GM21367 (cell line): ENCODE measurements around the gene GRIK1.
"Not testable (repeated sequence)": the region's sequence is repeated elsewhere in the genome, so short reads cannot be mapped to it uniquely, and the experiment has no call there.

Experiments
- ATAC-seq: cut with Tn5 transposase; IDR thresholded peaks from one replicate; pipeline ENCODE4 v1.9.1; 2021; ENCODE audit not compliant: unreplicated experiment

Gene GRIK1

DNA sequence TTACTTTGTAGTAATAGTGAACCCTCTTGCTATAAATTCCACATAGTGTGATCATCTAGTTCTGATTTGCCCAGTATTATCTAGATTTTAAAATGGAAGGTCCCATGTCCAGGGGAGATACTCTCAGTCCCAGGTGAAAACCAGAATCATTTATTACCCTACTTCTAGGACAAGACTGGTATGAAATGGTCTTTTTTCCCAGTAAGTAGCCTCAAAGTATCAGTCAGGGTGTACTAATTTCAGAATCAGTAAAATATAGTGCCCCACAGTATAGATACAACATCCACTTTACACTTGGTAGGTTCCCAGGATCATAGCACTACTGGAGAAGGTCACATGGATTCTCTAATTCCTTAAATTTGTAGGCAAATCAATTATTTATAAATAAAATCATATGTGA, 318.3 kb downstream of the GRIK1 start:
- ATAC-seq, result no peak

DNA sequence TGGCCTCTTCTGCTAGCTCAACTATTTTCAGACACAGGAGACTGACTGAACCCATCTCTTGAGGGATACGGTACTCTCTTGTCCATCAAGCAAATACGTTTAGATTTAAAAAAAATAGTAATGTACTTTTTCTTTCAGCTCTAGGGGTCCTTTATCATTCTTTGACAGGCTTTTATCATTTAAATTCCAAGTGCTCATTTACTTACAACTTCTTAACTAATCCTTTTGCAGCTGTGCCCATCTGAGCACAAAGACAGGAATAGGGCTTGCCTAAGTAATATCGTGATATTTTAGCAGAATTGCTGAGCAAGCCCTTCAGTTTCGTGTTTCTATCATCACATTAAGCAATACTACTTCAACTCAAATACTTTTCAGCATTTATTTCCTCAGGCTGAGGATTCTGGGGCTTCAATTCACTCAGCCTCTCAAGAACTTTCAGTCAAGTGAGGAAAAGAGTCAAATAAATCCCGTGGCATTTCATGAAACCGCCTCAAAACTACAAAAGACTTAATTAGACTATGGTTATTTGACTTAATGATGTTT, 323.5 kb downstream of the GRIK1 start:
- ATAC-seq, result no peak

DNA sequence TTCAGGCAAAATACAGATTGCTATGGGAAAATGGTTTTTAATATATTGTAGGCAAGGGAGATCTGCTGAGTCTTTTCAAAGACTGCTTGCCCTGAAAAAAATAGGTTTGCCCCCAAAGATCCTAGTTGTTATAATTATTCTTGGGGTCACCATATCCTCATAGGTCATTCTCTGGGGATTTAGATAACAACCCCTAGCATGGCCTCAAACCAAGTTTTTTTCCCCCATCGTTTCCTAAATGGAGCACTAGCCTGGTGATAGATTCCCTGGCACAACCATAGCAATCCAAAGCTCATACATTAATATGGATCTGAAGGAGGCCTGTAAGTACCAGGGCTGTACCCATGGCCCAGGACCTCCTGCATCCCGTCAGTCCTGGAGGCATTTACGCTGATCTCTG, 325.9 kb downstream of the GRIK1 start:
- no peak for ATAC-seq

DNA sequence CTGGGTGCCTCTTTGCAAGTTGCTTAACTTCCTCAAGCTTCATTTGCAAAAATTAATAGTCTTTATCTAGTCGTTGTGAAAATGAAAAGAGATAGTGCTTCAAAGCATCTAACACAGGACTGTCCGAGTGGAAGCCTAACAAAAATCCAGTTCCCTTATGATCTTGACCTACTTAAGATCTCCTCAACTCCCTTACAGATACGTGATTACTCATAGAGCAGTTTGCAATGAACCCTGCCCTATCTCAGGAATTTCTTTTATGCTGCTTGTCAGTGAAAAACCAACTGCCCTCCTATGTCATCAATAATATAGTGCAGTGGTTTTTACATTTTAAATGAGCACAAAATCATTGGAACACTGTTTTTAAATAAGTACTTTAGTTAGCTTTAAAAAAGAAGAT, 326.8 kb downstream of the GRIK1 start:
- no peak for ATAC-seq

DNA sequence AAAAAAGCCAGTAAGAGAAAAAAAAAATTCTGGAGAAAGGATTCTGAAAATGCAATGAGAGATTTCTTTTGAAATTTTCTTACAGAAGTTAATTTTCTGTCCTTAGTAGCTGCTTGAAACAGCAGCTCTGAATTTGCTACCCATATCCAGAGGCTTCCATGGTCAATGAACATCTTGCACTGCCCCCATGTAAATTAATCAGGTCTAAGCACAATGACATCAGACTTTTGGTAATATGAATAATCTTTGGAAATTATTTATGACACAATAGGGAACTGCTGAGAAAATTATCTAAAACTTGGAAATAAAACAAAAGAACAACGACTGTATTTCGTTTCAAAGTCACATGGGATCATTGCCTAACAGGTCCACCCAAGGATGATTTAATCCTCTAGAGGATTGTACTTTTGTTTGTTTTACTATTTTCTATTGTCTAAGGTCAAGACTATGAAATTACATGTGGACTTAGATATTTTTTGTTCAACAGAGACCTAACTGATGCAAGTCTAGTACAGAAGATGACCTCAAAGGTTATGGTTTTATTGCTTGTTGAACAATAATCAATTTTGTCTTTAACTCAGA, 328.9 kb downstream of the GRIK1 start:
- ATAC-seq, result no peak

DNA sequence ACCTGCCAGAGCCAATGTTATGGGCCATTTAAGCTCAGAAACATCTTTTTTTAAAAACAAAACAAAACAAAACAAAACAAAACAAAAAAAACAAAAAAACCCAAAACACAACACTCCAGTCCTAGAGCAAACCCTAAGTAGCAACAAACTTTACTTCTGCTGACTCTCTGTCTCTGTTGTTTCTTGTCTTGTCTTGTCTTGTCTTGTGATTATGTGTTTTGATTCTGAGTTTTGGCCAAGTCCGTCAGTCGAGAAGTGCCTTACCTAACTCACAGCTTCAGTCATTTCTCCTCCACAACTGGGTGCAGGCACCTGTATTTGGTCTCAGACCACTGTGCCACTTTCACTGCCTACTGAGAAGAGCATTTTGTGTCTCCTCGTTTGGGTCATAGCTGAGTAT, 333.2 kb downstream of the GRIK1 start:
- ATAC-seq, result no peak

DNA sequence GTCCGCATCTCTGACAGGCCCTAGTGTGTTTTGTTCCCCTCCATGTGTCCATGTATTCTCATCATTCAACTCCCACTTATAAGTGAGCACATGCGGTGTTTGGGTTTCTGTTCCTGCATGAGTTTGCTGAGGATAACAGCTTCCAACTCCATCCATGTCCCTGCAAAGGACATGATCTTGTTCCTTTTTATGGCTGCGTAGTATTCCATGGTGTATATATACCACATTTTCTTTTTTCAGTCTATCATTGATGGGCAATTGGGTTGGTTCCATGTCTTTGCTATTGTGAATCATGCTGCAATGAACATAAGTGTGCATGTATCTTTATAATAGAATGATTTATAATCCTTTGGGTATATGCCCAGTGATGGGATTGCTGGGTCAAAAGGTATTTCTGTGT, 334.6 kb downstream of the GRIK1 start:
- not testable (repeated sequence) for ATAC-seq

DNA sequence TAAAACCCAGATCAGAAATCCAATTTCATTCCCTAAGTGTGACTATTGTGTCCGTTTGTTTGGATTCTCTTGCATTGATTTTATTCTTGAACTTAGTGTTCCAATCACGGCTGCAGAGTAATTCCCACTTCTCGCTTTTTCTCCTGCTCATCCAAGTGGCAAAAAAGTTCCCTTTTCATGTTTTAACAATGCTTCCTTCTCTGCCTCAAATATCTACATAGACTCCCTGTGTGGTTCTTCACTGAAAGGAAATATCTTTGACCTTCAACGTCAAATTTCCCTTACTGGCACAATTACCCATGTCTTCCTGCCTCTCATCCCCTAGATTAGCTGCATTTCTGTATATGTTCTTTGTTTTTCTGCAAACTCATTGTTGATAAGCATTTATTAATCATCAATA, 335.7 kb downstream of the GRIK1 start:
- ATAC-seq, result no peak

DNA sequence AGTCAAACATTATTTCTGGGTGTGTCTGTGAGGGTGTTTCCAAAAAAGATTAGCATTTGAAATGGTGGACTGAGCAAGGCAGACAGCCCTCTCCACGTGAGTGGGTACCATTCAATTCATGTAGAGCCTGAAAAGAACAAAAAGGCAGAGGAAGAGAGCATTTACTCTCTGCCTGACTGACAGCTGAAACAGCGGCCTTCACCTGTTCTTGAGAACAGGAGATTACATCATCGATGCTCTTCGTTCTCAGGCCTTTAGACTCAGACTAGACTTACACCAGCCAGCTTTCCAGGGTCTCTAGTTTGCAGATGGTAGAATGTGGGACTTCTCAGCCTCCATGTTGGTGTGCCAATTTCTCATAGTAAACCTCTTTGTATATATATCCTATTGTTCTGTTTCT, 338.7 kb downstream of the GRIK1 start:
- ATAC-seq, result no peak

DNA sequence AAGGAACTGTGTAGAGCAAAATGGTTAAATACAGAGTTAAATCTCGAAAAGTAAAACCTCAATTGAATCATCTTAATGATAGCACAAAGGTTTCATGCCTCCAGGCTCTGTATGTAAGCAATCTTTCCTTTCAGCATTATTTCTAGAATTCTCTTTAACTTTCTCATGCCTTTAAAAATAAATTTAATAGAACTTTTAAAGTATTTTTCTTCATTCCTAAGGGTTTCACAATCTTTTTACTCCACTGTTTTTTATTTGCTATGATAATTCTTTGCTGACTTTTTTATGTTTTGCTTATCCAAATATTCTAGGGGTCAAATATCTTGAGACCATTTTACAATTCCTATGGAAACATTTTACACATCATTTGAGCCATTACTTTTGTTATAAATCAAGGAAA, 353.1 kb downstream of the GRIK1 start:
- ATAC-seq, result no peak

DNA sequence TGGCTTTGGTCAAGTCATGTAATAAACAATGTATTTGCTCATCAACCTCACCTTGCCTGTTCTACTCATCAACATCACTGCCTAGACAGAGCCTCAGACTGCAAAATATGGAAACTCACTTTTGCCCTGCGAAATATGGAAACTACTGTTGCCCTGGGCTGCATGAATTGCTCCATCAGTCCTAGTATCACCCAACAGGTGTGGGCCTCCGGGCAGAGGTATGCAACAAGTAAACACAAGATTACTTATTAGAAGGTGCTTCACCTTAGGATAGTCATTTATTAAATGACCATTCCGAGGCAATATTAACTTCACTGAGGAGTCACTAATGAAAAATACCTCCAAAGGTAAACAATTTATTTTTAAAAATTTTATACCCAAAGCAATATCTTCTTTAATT, 354.3 kb downstream of the GRIK1 start:
- ATAC-seq, result no peak

DNA sequence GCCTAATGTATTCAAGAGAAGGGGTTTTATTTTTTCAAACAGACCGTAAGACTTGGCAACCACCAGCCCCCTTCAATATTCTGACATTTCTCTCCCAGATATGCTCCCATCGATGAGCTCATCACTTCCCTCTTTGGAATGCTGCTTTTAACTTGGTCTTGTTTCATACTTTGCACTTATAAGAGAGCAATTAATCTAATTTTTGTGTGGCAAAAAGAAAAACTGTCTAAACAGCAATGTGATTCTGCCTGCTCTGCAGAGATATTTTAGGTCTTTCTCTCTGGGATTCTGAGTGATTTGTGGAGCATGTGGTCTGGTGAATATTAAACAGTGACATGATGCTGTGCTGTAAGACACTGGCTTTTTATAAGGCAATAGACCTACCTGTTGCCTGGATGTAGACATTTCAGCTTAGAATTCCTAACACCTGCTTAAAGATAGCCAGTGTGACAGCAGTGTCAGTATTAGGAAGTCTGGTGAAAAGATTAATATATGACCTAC, 356.3 kb downstream of the GRIK1 start:
- no peak for ATAC-seq

DNA sequence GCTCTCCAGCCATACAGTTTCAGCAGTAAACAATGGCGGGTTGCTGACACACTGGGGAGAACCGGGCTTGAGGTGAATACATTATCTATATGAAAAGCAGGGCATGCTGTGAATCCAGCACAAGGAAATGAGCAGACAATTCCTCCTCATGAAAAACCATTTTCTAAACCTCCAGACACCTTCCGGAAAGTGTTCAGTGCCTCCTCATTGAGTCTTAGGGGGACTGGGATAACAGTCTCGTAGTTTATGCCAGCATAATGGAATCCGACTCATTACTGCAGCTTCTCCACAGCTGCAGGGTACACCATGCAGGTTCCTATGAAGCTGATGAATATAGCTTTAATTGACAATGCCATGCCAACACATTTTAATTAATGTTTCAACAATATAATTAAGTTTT, 356.9 kb downstream of the GRIK1 start:
- ATAC-seq, result no peak

DNA sequence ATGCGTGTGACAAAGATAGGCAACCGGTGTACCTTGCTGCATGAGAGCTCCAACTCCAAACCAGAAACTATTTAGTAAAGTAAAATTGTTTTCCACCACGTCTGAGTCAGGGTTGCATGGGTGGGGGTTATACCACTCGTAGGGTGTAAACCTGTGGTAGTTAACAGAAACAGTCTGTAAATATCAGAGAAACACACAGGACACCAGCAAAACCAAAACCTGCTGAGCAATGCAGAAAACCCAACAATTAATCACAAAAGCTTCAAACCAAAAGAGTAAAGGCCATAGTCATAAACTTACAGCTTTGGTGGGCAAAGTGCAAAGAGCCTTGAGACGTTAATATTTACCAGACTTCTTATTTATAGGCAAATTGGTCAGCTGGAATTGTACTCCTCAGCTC, 358.4 kb downstream of the GRIK1 start:
- ATAC-seq, result no peak

DNA sequence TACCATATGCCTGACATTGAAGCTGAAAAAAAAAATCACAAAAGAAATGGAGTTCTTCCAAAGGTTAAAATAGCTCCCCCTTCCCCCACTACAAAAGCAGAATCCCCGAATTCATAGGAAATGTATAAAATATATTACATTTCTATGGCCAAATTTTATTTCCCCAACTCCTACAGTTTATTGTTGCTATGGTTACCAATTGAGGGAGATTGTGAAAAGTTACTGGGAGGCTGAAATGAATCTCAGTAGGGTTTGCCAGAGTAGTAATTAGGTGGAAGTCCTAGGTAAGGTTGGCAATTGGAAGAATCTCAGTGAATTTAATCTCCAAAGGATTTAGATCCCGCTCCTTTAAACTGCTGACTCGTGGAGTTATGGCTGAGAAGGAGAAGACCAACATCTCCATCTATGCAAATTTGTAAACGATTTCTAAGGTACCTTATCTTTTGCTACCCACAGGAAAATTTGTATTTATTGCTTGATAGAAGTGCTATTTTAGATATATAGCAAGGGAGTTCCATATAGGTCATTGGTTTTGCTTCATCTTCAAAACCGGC, 359.0 kb downstream of the GRIK1 start:
- ATAC-seq, result no peak

DNA sequence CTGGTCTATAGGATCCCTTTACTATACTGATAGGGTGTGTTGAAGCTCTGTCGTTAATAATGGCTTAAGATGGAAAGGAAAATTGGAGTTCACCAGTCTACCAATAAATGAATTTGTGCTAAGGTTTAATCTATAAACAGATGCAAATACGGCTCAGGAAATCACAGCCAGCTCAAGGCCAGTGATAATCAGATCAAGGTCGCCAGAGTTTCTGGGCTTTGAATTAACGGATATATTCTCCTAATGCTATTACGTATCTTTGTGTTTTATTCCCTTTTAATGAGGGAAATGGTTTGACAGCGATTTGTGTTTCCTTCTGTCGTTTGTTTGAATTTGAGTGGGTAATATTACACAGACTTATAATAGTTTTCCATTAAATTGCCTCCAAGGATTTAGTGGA, 361.5 kb downstream of the GRIK1 start:
- no peak for ATAC-seq

DNA sequence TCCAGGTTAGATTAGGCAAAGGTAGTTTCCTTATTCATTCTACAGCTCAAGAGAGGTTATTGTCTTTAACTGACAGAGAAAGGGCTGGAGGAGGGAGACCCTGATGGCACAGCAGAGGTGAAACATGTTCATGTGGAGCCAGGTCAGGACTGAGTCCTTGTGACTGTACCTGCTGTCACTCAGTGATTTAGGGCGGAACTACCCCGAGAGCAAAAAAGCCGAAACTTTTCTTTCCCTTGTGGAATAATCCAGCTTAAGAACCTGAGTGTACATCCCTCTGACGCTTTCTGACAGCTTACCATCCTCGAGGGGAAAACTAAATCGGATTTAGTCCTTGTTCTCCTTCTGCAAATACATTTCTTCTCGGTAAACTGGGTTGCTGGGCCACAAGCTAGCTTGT, 367.8 kb downstream of the GRIK1 start:
- no peak for ATAC-seq

DNA sequence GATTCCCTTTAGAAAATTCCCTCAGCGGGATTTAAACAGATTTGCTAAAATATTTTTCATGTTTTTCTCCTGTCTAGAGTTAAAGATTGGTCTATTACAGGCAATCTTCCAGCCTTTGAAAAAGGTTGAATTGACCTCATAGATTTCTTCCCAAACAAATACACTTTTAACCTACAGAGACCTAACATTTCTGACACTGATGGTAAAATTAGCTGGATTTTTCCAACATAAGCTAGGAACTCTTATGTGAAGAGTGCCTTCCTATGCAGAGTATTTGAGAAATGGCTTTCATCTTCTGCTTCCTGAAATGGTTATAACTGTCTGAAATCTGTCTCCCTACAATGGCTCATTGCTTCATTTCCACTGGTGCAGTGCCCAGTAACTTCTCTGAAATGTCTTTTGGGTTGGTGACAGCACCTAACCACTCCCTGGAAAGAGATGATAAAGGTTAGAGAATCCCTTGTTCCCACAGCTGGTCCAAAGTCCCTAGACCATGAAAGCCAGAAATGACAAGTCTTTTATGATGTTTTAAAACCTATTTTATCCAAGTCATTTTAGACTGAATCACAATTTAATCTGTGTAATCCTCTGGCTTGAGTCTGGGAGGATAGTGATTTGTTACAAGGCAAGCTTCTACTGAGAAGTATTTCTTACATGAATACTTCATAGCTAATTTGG, 371.6 kb downstream of the GRIK1 start:
- no peak for ATAC-seq

DNA sequence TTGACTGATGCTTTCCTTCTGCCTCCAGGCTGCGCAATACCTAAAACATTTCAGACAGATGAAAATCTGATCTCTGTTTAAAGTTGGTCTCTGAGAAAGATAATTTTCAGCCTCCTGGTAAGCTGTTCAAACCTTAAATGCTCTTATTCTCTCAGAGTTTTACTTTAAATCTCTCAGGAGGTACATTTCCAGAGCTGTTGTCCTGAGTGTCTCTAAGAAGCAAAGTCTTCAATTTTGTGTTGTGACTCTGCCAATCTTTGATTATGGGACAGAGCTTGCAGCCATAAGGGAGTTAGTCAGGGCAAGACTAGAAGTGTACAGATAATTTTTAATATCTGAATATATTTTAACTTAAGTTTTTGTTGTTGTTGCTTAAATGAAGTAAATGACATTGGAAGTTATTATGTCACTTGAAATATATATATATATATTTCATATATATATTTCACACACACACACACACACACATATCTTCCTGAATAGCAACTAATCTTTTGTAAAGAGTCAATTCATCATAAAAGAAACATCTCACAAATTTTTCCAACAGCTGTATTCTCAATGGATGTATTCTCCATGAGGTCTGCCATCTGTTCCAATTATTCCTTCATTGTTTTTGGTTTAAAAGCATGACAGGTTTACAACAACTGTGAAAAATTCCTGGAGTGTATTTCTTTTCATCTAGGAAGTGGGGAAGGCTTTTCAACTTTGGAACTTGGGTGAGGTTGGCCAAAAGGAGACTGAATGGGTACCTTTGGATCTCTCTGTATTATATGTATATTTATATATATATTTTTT, 381.7 kb downstream of the GRIK1 start:
- ATAC-seq, result no peak

DNA sequence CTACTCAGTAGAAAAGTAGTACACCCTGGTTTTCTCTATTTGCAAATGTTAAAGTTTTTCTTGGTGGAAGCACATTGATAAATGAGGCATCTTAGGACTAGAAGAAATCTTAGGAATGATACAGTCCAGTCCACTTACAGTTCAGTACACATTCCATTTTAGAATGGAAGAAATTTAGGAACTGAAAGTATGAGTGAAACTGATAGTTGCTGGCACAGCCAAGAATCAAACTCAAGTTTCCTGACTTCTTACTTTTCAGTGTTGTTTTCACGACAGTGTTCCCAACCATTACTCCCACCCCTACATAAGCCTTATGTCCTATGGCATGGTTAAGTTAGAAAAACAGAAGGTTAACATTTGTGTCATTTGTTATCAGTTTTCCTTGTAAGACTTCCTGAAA, 382.6 kb downstream of the GRIK1 start:
- no peak for ATAC-seq

DNA sequence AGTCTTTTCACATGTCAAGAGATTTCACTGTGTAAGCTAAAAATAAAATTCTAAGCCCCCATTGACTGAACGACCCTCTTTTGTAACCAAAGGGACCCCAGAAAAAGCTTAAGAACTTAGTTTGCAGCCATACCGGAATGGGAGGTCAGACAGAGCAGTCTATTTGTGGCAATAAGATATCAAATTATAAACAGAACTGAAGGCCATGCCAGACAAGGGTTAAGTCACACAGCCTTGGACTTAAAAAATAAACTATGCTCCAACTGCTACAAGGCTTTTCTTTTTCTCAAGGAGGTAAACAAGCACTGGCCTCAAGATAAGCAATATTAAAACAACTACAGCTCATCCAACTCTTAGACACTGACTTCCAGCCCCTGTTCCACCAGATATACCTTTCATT, 384.2 kb downstream of the GRIK1 start:
- ATAC-seq, result no peak

DNA sequence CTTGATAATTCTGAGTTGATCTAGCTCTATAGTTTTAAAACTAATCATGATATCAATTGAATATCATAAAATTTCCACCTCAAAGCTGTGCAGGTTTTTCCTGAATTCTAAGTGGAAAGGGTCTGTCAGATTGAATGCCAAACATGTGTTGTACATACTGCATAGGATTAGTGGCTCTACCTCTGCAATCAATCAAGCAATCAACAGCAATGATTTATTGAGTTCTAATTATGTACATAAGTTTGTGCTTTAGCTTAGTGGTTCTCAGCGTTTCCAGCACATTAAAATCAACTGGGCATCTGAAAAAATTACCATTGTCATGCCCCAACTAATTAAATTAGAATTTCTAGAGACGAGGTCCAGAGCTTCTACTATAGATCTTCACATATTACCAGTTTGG, 389.6 kb downstream of the GRIK1 start:
- no peak for ATAC-seq
